Measurements from ENCODE around the gene NPAS2. TPM values are rescaled to one million over a fixed set of nuclear protein-coding genes. Genes with fewer than 3 reads are reported as not detected.

NPAS2 gene
- total RNA-seq, 2 donors from 2014 or later, result 3.9 to 11.4 TPM

DNA sequence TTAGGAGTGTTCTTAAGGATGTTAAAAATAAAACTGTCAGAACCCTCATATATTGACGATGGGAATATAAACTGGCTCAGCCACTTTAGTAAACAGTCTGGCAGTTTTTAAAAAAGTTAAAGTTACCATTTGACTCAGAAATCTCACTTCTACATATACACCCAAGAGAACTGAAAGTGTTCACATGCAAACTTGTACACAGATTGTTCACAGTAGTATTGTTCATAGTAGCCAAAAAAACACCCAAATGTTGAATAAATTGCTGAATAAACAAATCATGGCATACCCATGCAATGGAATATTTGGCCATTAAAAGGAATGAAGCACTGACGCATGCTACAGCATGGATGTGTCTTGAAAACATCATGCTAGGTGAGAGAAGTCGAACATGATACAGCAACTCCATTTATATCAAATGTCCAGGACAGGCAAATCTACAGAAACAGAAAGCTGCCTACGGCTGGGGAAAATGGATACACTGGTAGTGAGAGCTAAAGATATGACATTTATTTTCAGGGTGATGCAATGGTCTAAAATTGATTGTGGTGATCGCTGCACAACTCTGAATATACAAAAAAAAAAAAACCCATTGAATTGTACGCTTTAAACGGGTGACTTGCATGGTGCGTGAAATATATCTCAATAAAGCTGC lies 192.2 kb downstream of the NPAS2 start:
- peak; percentile 78 for ATAC-seq (replicated peaks)
- Mint-ChIP-seq H3K4me3 (no peak overlapping the region), H3K36me3 (ENCODE audit: low read depth) (peaks cover 81% of the 10 kb centered on the region)

GRCh38 chr2:101012706-101013181 lies 192.8 kb downstream of the NPAS2 start:
- peaks cover 81% of the 10 kb centered on the region for H3K36me3 Mint-ChIP-seq (ENCODE audit: low read depth)
- peak overlapping the region; percentile 8 for H3K27ac Mint-ChIP-seq
- no peaks in the 10 kb centered on the region for H3K27me3 Mint-ChIP-seq
- ATAC-seq (replicated peaks), result no peak
- H3K9me3 Mint-ChIP-seq, result no peaks in the 10 kb centered on the region
- H3K4me1 Mint-ChIP-seq, result peaks cover 14% of the 10 kb centered on the region
- no peak overlapping the region for H3K4me3 Mint-ChIP-seq

More for the DNA sequence above, 192.2 kb downstream of the NPAS2 start:
- Mint-ChIP-seq H3K27ac (peak overlapping the region; percentile 8), H3K9me3 (no peaks in the 10 kb centered on the region), H3K27me3 (no peaks in the 10 kb centered on the region), H3K4me1 (peaks cover 19% of the 10 kb centered on the region)

DNA sequence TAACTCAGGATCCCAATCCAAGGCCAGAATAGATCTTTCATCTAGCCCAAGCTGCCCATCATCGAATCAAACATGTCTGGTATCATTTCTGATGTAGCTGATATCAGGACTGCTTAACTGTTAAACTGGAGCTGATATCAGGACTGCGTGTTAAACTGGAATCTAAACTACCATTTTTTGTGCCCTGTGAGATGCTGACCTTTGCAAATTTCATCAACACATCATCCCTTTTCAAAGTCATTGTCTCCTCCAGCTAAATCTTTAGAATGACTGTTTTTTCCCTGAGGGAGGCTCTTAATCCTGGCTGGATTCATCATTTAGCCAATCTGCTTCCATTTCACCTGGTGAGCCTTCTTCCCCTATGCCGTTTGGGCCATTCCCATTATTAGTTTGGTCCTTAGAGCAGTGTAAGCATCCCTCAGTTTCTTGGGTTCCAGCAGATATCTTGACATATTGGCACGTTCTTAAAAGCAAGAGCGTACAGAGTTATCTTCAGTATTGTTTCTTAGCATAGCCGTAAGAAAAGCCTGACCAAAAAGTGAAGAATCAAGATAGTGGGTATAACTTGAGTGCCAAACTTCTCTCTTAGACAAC lies 194.4 kb downstream of the NPAS2 start:
- Mint-ChIP-seq H3K4me1 (peaks cover 8% of the 10 kb centered on the region), H3K36me3 (ENCODE audit: low read depth) (peaks cover 80% of the 10 kb centered on the region), H3K27ac (no peak overlapping the region), H3K27me3 (no peaks in the 10 kb centered on the region), H3K9me3 (no peaks in the 10 kb centered on the region), H3K4me3 (no peak overlapping the region)
- no peak for ATAC-seq (replicated peaks)

- Mint-ChIP-seq H3K4me3 (no peak overlapping the region), H3K4me1 (peaks cover under 1% of the 10 kb centered on the region), H3K9me3 (no peaks in the 10 kb centered on the region), H3K36me3 (ENCODE audit: low read depth) (peaks cover 65% of the 10 kb centered on the region), H3K27ac (no peak overlapping the region), H3K27me3 (no peaks in the 10 kb centered on the region)
- ATAC-seq (replicated peaks), result no peak
These were observed 197.4 kb downstream of the NPAS2 start for GRCh38 chr2:101017371-101017770.

DNA sequence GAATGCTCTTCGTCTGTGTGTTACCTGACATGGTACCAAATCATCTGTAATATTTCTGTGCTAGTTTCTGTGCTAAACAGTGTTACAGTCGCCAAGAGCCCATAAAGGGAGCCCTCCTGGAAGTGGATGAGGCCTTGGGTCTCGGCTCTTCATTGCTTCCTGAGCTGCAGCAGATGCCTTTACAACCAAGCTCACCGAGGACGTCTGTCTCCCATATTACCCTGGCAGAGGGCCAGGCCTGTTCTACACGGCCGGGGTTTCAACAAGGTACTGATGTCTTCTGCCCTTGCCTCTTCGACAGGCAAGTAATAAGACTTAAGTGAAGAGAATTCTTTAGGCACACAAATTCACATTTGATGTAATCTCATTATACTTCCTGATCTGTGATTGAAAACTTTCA lies 199.0 kb downstream of the NPAS2 start:
- Mint-ChIP-seq H3K9me3 (no peaks in the 10 kb centered on the region), H3K4me1 (no peaks in the 10 kb centered on the region), H3K27me3 (no peaks in the 10 kb centered on the region), H3K27ac (no peak overlapping the region), H3K36me3 (ENCODE audit: low read depth) (peaks cover 50% of the 10 kb centered on the region), H3K4me3 (no peak overlapping the region)
- no peak for ATAC-seq (replicated peaks)

- H3K4me3 Mint-ChIP-seq, result no peak overlapping the region
- H3K27ac Mint-ChIP-seq, result no peak overlapping the region
- H3K36me3 Mint-ChIP-seq (ENCODE audit: low read depth), result peaks cover 35% of the 10 kb centered on the region
- ATAC-seq (replicated peaks), result no peak
- no peaks in the 10 kb centered on the region for H3K9me3 Mint-ChIP-seq
- no peaks in the 10 kb centered on the region for H3K4me1 Mint-ChIP-seq
- no peaks in the 10 kb centered on the region for H3K27me3 Mint-ChIP-seq
These were observed 202.3 kb downstream of the NPAS2 start for GRCh38 chr2:101022221-101022620.

DNA sequence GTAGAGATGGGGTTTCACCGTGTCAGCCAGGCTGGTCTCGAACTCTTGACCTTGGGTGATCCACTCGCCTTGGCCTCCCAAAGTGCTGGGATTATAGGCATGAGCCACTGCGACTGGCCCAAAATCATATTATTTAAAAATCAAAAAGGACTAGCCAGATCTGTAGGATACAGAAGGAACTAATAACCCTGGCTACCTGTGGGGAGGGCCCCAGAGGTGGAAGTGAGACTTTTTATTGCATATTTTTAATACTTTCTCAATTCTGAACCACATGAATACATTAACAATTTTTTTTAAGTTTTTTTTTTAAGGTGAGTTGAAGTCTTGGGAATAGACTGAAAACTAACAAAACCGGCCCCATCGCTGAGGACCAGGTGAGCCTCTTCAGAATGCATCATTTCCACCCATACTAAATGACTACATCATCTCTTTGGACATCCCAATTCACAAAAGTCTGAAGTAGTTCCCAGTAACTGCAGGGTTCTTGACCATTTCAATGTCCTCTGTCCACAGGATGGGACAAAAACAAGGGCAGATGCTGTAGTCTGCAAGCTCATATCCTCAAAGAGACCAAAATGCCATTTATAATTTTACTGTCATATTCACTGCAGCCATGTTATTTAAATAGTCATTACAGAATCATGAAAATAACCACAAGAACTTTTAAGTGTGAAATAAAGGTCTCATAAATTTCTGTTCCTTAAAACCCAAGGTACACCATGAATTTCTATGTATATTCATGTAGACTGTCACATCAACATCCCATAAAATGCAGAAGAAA lies 203.6 kb downstream of the NPAS2 start:
- Mint-ChIP-seq H3K4me1 (no peaks in the 10 kb centered on the region), H3K9me3 (no peaks in the 10 kb centered on the region), H3K36me3 (ENCODE audit: low read depth) (peaks cover 24% of the 10 kb centered on the region), H3K4me3 (no peak overlapping the region), H3K27ac (no peak overlapping the region), H3K27me3 (no peaks in the 10 kb centered on the region)
- no peak for ATAC-seq (replicated peaks)

GRCh38 chr2:101025561-101025960 lies 205.6 kb downstream of the NPAS2 start:
- H3K9me3 Mint-ChIP-seq, result no peaks in the 10 kb centered on the region
- H3K4me3 Mint-ChIP-seq, result no peak overlapping the region
- H3K4me1 Mint-ChIP-seq, result no peaks in the 10 kb centered on the region
- no peaks in the 10 kb centered on the region for H3K27me3 Mint-ChIP-seq
- H3K36me3 Mint-ChIP-seq (ENCODE audit: low read depth), result peaks cover 7% of the 10 kb centered on the region
- no peak for ATAC-seq (replicated peaks)
- H3K27ac Mint-ChIP-seq, result no peak overlapping the region

GRCh38 chr2:101026253-101026701 lies 206.3 kb downstream of the NPAS2 start:
- H3K4me1 Mint-ChIP-seq, result no peaks in the 10 kb centered on the region
- H3K27ac Mint-ChIP-seq, result no peak overlapping the region
- H3K27me3 Mint-ChIP-seq, result no peaks in the 10 kb centered on the region
- H3K9me3 Mint-ChIP-seq, result no peaks in the 10 kb centered on the region
- ATAC-seq (replicated peaks), result no peak
- H3K36me3 Mint-ChIP-seq (ENCODE audit: low read depth), result peaks cover under 1% of the 10 kb centered on the region
- H3K4me3 Mint-ChIP-seq, result no peak overlapping the region

- no peak for ATAC-seq (replicated peaks)
These were observed 207.1 kb downstream of the NPAS2 start for GRCh38 chr2:101026923-101027469.

GRCh38 chr2:101027852-101028251 lies 207.9 kb downstream of the NPAS2 start:
- no peaks in the 10 kb centered on the region for H3K27me3 Mint-ChIP-seq
- H3K27ac Mint-ChIP-seq, result no peak overlapping the region
- H3K36me3 Mint-ChIP-seq (ENCODE audit: low read depth), result no peaks in the 10 kb centered on the region
- no peak for ATAC-seq (replicated peaks)
- no peak overlapping the region for H3K4me3 Mint-ChIP-seq
- H3K9me3 Mint-ChIP-seq, result no peaks in the 10 kb centered on the region
- no peaks in the 10 kb centered on the region for H3K4me1 Mint-ChIP-seq

More at GRCh38 chr2:101026923-101027469, 207.1 kb downstream of the NPAS2 start:
- Mint-ChIP-seq H3K9me3 (no peaks in the 10 kb centered on the region), H3K4me1 (no peaks in the 10 kb centered on the region), H3K4me3 (no peak overlapping the region), H3K27ac (no peak overlapping the region), H3K36me3 (ENCODE audit: low read depth) (no peaks in the 10 kb centered on the region), H3K27me3 (no peaks in the 10 kb centered on the region)

- ATAC-seq (replicated peaks), result no peak
- Mint-ChIP-seq H3K36me3 (ENCODE audit: low read depth) (no peaks in the 10 kb centered on the region), H3K27me3 (no peaks in the 10 kb centered on the region), H3K27ac (no peak overlapping the region), H3K4me1 (no peaks in the 10 kb centered on the region), H3K4me3 (no peak overlapping the region), H3K9me3 (no peaks in the 10 kb centered on the region)
These were observed 211.1 kb downstream of the NPAS2 start for GRCh38 chr2:101030866-101031554.

GRCh38 chr2:101032084-101032776 lies 212.3 kb downstream of the NPAS2 start:
- Mint-ChIP-seq H3K27ac (no peak overlapping the region), H3K4me1 (no peaks in the 10 kb centered on the region), H3K36me3 (ENCODE audit: low read depth) (no peaks in the 10 kb centered on the region), H3K27me3 (no peaks in the 10 kb centered on the region), H3K9me3 (no peaks in the 10 kb centered on the region), H3K4me3 (no peak overlapping the region)
- ATAC-seq (replicated peaks), result no peak

DNA sequence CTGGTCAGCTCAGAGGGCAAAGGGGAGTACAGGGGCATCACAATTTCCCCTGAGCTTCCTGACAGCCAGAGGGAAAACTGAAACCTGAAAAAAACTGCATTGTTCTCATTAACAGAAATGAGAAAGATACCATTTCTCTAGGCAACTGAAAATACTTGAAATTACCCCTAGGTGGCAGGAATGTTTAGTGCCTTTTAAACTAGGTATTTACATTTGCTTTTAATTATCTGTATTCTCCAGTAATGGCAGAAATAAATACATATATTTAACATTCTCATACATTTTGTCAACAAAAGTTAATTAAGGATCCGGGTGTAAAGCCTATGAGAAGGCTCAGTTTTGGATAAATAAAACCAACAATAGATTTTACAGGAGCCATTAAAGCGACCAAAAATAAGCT lies 216.6 kb downstream of the NPAS2 start:
- Mint-ChIP-seq H3K4me1 (no peaks in the 10 kb centered on the region), H3K36me3 (ENCODE audit: low read depth) (no peaks in the 10 kb centered on the region), H3K9me3 (no peaks in the 10 kb centered on the region), H3K4me3 (no peak overlapping the region), H3K27ac (no peak overlapping the region), H3K27me3 (no peaks in the 10 kb centered on the region)
- no peak for ATAC-seq (replicated peaks)

Measured in activated T-helper 17 cell treated with anti-CD3 and anti-CD28 coated beads, Interleukin-2, amount 50 U/mL, for 72 hours (primary cell).